Measurements from ENCODE around the gene KLF13.
A peak's percentile ranks its signal among the peaks of the same experiment; 100 is the strongest.

Gene KLF13

GRCh38 chr15:31330836-31331235 lies 4.2 kb downstream of the KLF13 start:
- Mint-ChIP-seq H3K27me3 (ENCODE audit: low read depth) (peaks cover 3% of the 10 kb centered on the region), H3K4me3 (peak overlapping the region in 2 of 3 experiments; percentile 80 to 89), H3K36me3 (ENCODE audit: low read depth) (no peaks in the 10 kb centered on the region), H3K9me3 (no peaks in the 10 kb centered on the region), H3K4me1 (peaks cover 46% of the 10 kb centered on the region), H3K27ac (peak overlapping the region in 1 of 3 experiments; percentile 21)
- no peak for TF ChIP-seq CTCF (IDR thresholded peaks at IDR 0.05; ENCODE audit: unreplicated experiment in 3 of 3)

- TF ChIP-seq CTCF (IDR thresholded peaks at IDR 0.05; ENCODE audit: unreplicated experiment in 3 of 3) = no peak
- H3K9me3 Mint-ChIP-seq = no peaks in the 10 kb centered on the region
- peak overlapping the region in 1 of 3 experiments; percentile 38 for H3K4me3 Mint-ChIP-seq
- peaks cover 3% of the 10 kb centered on the region for H3K27me3 Mint-ChIP-seq (ENCODE audit: low read depth)
- no peaks in the 10 kb centered on the region for H3K36me3 Mint-ChIP-seq (ENCODE audit: low read depth)
- peaks cover 49% of the 10 kb centered on the region for H3K4me1 Mint-ChIP-seq
- H3K27ac Mint-ChIP-seq = no peak overlapping the region
Observed at GRCh38 chr15:31331389-31331788, 4.8 kb downstream of the KLF13 start.

GRCh38 chr15:31332020-31332680 lies 5.5 kb downstream of the KLF13 start:
- Mint-ChIP-seq H3K27me3 (ENCODE audit: low read depth) (peaks cover 3% of the 10 kb centered on the region), H3K9me3 (no peaks in the 10 kb centered on the region)
- no peak for TF ChIP-seq CTCF (IDR thresholded peaks at IDR 0.05; ENCODE audit: unreplicated experiment in 3 of 3)

GRCh38 chr15:31332681-31333071 lies 6.0 kb downstream of the KLF13 start:
- no peaks in the 10 kb centered on the region for H3K9me3 Mint-ChIP-seq
- H3K27ac Mint-ChIP-seq = peak overlapping the region in 1 of 3 experiments; percentile 46
- H3K4me1 Mint-ChIP-seq = peaks cover 59% of the 10 kb centered on the region
- peaks cover 3% of the 10 kb centered on the region for H3K27me3 Mint-ChIP-seq (ENCODE audit: low read depth)
- H3K36me3 Mint-ChIP-seq (ENCODE audit: low read depth) = no peaks in the 10 kb centered on the region
- H3K4me3 Mint-ChIP-seq = peak overlapping the region in 1 of 3 experiments; percentile 59
- no peak for TF ChIP-seq CTCF (IDR thresholded peaks at IDR 0.05; ENCODE audit: unreplicated experiment in 3 of 3)

More at GRCh38 chr15:31332020-31332680, 5.5 kb downstream of the KLF13 start:
- peak overlapping the region in 1 of 3 experiments; percentile 46 for H3K27ac Mint-ChIP-seq
- no peaks in the 10 kb centered on the region for H3K36me3 Mint-ChIP-seq (ENCODE audit: low read depth)
- H3K4me1 Mint-ChIP-seq = peaks cover 56% of the 10 kb centered on the region
- H3K4me3 Mint-ChIP-seq = peak overlapping the region in 2 of 3 experiments; percentile 0 to 59

- TF ChIP-seq CTCF (IDR thresholded peaks at IDR 0.05; ENCODE audit: unreplicated experiment in 3 of 3) = no peak
- Mint-ChIP-seq H3K27me3 (ENCODE audit: low read depth) (peaks cover 3% of the 10 kb centered on the region), H3K36me3 (ENCODE audit: low read depth) (no peaks in the 10 kb centered on the region)
Observed at GRCh38 chr15:31333119-31333518, 6.5 kb downstream of the KLF13 start.

GRCh38 chr15:31333820-31334219 lies 7.2 kb downstream of the KLF13 start:
- no peaks in the 10 kb centered on the region for H3K27me3 Mint-ChIP-seq (ENCODE audit: low read depth)
- H3K27ac Mint-ChIP-seq = no peak overlapping the region
- no peaks in the 10 kb centered on the region for H3K9me3 Mint-ChIP-seq
- no peak for TF ChIP-seq CTCF (IDR thresholded peaks at IDR 0.05; ENCODE audit: unreplicated experiment in 3 of 3)
- no peaks in the 10 kb centered on the region for H3K36me3 Mint-ChIP-seq (ENCODE audit: low read depth)
- H3K4me1 Mint-ChIP-seq = peaks cover 65% of the 10 kb centered on the region
- no peak overlapping the region for H3K4me3 Mint-ChIP-seq

More at GRCh38 chr15:31333119-31333518, 6.5 kb downstream of the KLF13 start:
- Mint-ChIP-seq H3K9me3 (no peaks in the 10 kb centered on the region), H3K4me3 (no peak overlapping the region), H3K4me1 (peaks cover 62% of the 10 kb centered on the region), H3K27ac (no peak overlapping the region)
